ENCODE results near the gene BBS10.
"Not testable (repeated sequence)": the region's sequence is repeated elsewhere in the genome, so short reads cannot be mapped to it uniquely, and the experiment has no call there.

BBS10 gene

DNA sequence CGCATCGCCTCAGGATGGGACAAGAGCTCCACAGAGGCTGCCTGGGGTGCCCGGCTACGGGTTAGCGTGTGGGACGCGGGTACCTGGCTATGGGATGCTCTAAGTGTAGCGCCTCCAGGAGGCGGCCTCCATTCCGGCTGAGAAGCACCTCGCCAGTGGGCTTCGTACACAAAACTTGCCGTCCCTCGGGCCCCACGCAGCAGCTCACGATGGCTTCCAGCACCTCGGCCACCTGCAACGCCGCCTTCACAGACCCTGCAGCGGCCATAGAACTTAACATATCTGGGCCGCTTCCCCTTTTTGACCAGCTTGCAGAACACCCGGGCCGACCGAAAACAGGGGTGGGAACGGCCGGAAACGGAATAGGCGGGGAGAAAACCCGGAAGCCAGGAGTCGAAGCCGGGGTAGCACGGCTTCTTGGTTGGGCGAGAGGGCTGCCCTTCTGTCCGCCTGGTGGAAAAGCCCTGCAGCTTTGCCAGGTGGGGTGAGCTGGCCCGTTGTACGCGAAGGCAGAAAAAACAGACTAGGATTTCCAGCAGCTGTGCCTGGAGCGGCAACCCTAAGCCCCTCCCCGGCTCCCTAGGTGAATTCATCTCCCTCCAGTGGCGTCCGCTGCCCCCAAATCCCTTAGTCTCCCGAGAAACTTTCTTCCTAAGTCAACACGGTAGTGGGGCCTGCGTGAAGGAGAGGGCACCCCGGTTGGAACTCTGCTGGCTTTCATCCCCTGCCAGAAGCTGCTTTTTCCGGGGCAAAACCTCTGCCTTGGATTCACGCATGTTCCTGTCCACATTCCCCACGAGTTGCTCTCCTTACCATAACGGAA is at the start of gene BBS10:
TSS of gene BBS10 (minus strand) at position 337 of the 823 bp plus-strand sequence. CDS start at position 280, 57 bp downstream.
- peak; percentile 85 for DNase-seq (ENCODE audit: low spot score)

DNA sequence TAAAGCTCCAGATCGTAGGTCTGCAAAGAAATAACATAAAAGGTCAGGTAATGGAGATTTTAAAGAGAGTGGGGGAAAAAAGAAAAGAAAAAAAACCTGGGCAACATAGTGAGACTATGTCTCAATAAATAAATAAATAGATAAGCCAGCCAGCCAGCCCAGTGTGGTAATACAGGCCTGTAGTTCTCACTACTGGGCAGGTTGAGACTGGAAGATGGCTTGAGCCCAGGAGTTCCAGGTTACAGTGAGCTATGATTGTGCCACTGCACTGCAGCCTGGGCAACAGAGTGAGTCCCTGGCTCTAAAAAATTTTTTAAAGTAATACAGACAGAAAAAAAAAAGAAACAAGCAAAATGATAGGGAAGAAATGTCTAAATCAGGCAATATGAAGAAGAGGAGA is 43.2 kb upstream of the BBS10 start:
- DNase-seq (ENCODE audit: low spot score), result no peak

DNA sequence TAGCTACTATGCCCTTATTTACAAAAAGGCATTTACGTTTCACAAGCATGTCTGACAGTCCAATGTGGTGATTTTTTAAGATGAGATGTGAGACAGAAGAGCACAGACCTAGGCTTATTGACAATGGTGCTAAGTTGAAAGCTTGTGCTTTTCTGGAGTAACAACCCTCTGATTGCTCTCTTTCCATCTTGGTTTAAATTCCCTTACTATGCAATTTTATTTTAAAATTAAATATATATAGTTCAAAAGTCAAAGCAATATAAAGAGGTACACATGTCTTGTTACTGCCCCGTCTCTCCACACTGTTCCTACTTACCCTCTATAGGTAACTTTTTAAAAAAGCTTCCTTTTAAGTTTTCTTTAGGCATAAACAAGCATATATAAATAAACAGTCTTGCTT is 39.4 kb upstream of the BBS10 start:
- DNase-seq (ENCODE audit: low spot score), result no peak

DNA sequence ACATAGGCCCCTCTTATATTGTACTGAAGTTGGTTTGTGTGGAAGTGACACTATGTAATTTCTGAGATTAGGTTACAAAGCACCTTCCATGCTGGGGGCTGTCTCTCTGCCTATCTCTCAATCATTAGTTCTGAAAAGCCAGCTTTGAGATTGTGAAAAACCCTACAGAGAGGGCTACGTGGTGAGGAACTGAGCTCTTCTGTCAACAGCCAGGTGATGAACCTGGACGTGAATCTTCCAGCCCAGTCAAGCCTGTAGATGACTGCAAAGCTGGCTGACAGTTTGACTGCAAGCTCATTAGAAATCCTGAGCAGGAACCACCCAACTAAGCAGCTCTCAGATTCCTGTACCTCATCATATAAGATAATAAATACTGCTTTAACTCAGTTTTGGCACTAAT is 36.3 kb upstream of the BBS10 start:
- DNase-seq (ENCODE audit: low spot score), result no peak

GRCh38 chr12:76383988-76384387 is 35.8 kb upstream of the BBS10 start:
- no peak for DNase-seq (ENCODE audit: low spot score)

- DNase-seq (ENCODE audit: low spot score), result no peak
Measured at GRCh38 chr12:76379261-76379660, 31.0 kb upstream of the BBS10 start.

DNA sequence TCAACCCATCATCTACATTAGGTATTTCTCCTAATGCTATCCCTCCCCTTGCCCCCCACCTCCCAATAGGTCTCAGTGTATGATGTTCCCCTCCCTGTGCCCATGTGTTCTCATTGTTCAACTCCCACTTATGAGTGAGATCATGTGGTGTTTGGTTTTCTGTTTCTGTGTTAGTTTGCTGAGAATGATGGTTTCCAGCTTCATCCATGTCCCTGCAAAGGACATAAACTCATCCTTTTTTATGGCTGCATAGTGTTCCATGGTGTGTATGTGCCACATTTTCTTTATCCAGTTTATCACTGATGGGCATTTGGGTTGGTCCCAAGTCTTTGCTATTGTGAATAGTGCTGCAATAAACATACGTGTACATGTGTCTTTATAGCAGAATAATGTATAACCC is 28.7 kb upstream of the BBS10 start:
- DNase-seq (ENCODE audit: low spot score), result not testable (repeated sequence)

GRCh38 chr12:76375939-76376338 is 27.7 kb upstream of the BBS10 start:
- DNase-seq (ENCODE audit: low spot score), result no peak

DNA sequence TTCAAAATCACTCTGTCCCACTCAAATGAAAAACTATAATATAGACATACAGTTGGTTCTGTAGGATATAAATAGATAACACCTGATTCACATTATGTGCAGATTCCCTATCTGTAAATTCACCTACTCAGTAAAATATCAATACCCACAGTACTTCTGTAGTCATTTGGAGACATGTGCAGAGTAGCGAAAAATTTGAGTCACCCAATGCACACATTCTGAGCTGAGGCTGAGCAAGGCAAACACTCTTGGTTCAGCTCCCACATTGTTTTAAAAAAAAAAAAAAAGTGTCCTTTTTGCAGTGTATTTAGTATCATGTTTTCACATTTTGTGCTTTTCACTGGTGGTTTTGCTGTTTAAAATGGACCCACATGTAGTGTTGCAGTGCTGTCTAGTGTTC is 27.3 kb upstream of the BBS10 start:
- no peak for DNase-seq (ENCODE audit: low spot score)

DNA sequence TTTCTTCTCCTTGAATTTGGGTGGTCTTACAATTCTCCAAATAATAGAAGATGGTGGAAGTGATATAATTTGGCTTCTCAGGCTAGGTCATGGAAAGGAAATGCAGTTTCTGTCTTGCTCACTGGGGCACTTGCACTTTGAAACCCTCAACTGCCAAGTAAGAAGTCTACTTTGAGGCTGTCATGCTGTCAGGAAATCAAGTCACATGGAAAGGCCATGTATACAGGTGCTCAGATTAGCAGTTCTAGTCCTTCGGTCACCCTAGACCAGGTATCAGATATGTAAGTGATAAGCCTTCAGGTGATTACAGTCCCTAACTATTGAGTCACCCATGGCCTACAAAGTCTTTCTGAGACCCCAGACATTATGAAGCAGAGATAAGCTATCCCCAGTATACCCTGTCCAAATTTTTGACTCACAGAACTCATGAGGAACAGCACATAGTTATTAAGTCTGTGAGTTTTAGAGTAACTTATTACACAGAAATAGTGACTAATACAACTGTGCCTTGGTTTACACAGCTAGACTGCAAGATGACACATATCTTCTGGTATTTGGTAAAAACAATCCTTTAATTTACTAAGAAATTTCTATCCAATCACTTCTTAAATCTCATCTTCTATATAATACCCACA is 26.3 kb upstream of the BBS10 start:
- no peak for DNase-seq (ENCODE audit: low spot score)

DNA sequence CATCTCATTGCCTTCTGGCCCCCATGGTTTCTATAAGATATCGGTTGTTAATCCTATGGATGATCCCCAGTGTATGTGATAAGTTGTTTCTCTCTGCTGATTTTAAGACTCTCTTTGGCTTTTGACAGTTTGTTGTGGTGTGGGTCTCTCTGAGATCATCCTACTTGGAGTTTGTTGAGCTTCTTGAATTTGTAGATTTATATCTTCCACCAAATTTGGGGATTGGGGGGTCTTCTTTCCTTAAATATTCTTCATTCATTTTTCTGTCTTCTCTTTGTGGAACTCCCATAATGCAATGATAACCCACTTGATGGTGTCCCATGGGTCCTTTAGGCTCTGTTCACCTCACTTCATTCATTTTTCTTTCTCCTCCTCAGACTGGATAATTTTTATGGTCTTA is 20.0 kb upstream of the BBS10 start:
- DNase-seq (ENCODE audit: low spot score), result no peak

DNA sequence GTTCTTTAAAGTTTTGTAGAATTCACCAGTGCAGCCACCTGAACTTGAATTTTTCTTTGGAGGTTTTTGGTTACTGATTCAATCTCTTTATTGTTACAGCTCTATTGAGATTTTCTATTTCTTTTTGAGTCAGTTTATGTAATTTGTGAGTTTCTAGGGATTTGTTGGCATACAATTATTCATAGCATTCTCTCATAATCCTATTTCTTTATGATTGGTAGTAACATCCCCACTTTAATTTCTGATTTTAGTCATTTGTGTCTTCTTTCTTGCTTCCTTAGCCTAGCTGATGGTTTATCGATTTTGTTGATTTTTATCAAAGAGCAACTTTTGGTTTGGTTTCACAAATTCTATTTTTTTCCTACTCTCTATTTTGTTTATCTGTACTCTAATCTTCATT is 17.9 kb upstream of the BBS10 start:
- DNase-seq (ENCODE audit: low spot score), result no peak

- DNase-seq (ENCODE audit: low spot score), result not testable (repeated sequence)
Measured at GRCh38 chr12:76364131-76364530, 15.9 kb upstream of the BBS10 start.

GRCh38 chr12:76360316-76360715 is 12.1 kb upstream of the BBS10 start:
- no peak for DNase-seq (ENCODE audit: low spot score)

DNA sequence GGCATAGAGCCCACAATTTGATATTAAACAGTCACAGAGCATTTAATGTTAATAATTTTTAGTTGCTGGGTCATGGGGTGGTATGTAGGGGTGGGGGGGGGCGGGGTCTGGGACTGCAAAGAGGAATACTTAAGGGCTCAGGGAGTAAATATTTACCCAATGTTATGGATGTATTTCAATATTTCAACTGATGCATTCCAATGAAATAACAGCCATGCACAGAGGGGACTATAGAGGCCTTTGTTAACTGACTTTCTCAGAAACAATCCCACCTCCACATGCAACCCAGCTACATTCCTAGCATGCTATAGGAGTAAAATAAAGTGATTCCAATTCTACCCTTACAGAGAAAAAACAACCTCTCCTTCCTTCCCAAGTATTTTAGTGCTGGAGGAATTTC is 7.9 kb upstream of the BBS10 start:
- DNase-seq (ENCODE audit: low spot score), result no peak

DNA sequence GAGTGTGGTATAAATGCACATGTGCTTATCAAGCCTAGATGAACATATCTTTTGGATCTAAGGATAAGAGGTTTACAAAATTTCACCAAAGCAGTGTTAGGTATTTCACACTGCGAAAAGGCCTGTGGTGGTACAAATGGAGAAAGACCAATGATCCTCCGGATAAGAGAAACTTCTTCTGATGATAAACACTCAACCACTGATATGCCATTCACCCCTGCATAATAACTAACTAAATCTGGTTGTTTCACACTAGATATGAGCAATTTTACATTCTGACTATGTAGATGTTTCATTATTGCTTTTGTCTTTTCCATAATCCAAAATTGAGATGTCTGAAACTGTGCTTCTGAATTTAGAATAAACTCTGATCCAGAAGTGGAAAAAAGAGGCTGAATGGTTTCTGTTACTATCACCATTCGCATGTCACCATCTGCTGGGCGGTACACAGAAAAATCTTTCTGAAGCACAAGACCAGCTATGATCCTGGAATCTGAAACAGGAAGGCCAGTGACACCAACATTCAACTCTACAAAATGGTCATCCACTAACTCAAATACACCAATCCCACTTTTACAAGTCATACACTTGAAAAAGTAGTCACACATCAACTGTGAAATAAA is 1.3 kb downstream of the BBS10 start:
- DNase-seq (ENCODE audit: low spot score), result peak; percentile 8

GRCh38 chr12:76346236-76346635 is 2.0 kb downstream of the BBS10 start:
- DNase-seq (ENCODE audit: low spot score), result no peak

- DNase-seq (ENCODE audit: low spot score), result no peak
Measured at GRCh38 chr12:76345569-76345968, 2.6 kb downstream of the BBS10 start.

- DNase-seq (ENCODE audit: low spot score), result no peak
Measured at GRCh38 chr12:76341436-76342030, 6.7 kb downstream of the BBS10 start.

- no peak for DNase-seq (ENCODE audit: low spot score)
Measured at GRCh38 chr12:76340680-76341435, 7.4 kb downstream of the BBS10 start.

GRCh38 chr12:76337583-76337982 is 10.6 kb downstream of the BBS10 start:
- DNase-seq (ENCODE audit: low spot score), result no peak

- DNase-seq (ENCODE audit: low spot score), result no peak
Measured at GRCh38 chr12:76332606-76333005, 15.6 kb downstream of the BBS10 start.

Measured in hematopoietic multipotent progenitor cell treated with erythropoietin and hydrocortisone succinate and interleukin-3 and kit ligand, for 15 days (in vitro differentiated cells).